Measurements from ENCODE around the gene OR2S2.
"Not testable (repeated sequence)": the region's sequence is repeated elsewhere in the genome, so short reads cannot be mapped to it uniquely, and the experiment has no call there.

OR2S2 gene

GRCh38 chr9:35920051-35920620 lies 37.8 kb downstream of the OR2S2 start:
- Histone ChIP-seq H3K4me1 (ENCODE audit: control insufficient read depth, insufficient read depth, low read length, poor library complexity, severe bottlenecking) (no peaks in the 10 kb centered on the region), H3K4me3 (ENCODE audit: insufficient read depth, low read depth, low read length, poor library complexity, severe bottlenecking) (no peak overlapping the region), H3K36me3 (ENCODE audit: control insufficient read depth, insufficient read depth, low read length) (no peaks in the 10 kb centered on the region), H3K9me3 (ENCODE audit: control insufficient read depth, low read length) (no peaks in the 10 kb centered on the region), H3K27ac (ENCODE audit: insufficient read depth, low read length, poor library complexity, severe bottlenecking) (no peak overlapping the region), H3K27me3 (replicated peaks; ENCODE audit: control insufficient read depth, insufficient read depth, low read length, poor library complexity, severe bottlenecking) (no peaks in the 10 kb centered on the region)
- DNase-seq: no peak

GRCh38 chr9:35919212-35920008 lies 38.5 kb downstream of the OR2S2 start:
- H3K27ac ChIP-seq (ENCODE audit: insufficient read depth, low read length, poor library complexity, severe bottlenecking): no peak overlapping the region

GRCh38 chr9:35918780-35919179 lies 39.2 kb downstream of the OR2S2 start:
- Histone ChIP-seq H3K27ac (ENCODE audit: insufficient read depth, low read length, poor library complexity, severe bottlenecking) (no peak overlapping the region), H3K4me1 (ENCODE audit: control insufficient read depth, insufficient read depth, low read length, poor library complexity, severe bottlenecking) (no peaks in the 10 kb centered on the region), H3K36me3 (ENCODE audit: control insufficient read depth, insufficient read depth, low read length) (no peaks in the 10 kb centered on the region), H3K4me3 (ENCODE audit: insufficient read depth, low read depth, low read length, poor library complexity, severe bottlenecking) (no peak overlapping the region), H3K27me3 (replicated peaks; ENCODE audit: control insufficient read depth, insufficient read depth, low read length, poor library complexity, severe bottlenecking) (no peaks in the 10 kb centered on the region), H3K9me3 (ENCODE audit: control insufficient read depth, low read length) (no peaks in the 10 kb centered on the region)
- DNase-seq: no peak

More at GRCh38 chr9:35919212-35920008, 38.5 kb downstream of the OR2S2 start:
- DNase-seq: no peak
- Histone ChIP-seq H3K4me3 (ENCODE audit: insufficient read depth, low read depth, low read length, poor library complexity, severe bottlenecking) (no peak overlapping the region), H3K9me3 (ENCODE audit: control insufficient read depth, low read length) (no peaks in the 10 kb centered on the region), H3K36me3 (ENCODE audit: control insufficient read depth, insufficient read depth, low read length) (no peaks in the 10 kb centered on the region), H3K4me1 (ENCODE audit: control insufficient read depth, insufficient read depth, low read length, poor library complexity, severe bottlenecking) (no peaks in the 10 kb centered on the region), H3K27me3 (replicated peaks; ENCODE audit: control insufficient read depth, insufficient read depth, low read length, poor library complexity, severe bottlenecking) (no peaks in the 10 kb centered on the region)

- Histone ChIP-seq H3K36me3 (ENCODE audit: control insufficient read depth, insufficient read depth, low read length) (no peaks in the 10 kb centered on the region), H3K27me3 (replicated peaks; ENCODE audit: control insufficient read depth, insufficient read depth, low read length, poor library complexity, severe bottlenecking) (no peaks in the 10 kb centered on the region), H3K9me3 (ENCODE audit: control insufficient read depth, low read length) (no peaks in the 10 kb centered on the region), H3K27ac (ENCODE audit: insufficient read depth, low read length, poor library complexity, severe bottlenecking) (no peak overlapping the region), H3K4me3 (ENCODE audit: insufficient read depth, low read depth, low read length, poor library complexity, severe bottlenecking) (no peak overlapping the region), H3K4me1 (ENCODE audit: control insufficient read depth, insufficient read depth, low read length, poor library complexity, severe bottlenecking) (no peaks in the 10 kb centered on the region)
- DNase-seq: no peak
Observed at GRCh38 chr9:35917261-35917660, 40.7 kb downstream of the OR2S2 start.

- Histone ChIP-seq H3K27ac (ENCODE audit: insufficient read depth, low read length, poor library complexity, severe bottlenecking) (no peak overlapping the region), H3K36me3 (ENCODE audit: control insufficient read depth, insufficient read depth, low read length) (no peaks in the 10 kb centered on the region), H3K4me3 (ENCODE audit: insufficient read depth, low read depth, low read length, poor library complexity, severe bottlenecking) (no peak overlapping the region), H3K9me3 (ENCODE audit: control insufficient read depth, low read length) (no peaks in the 10 kb centered on the region), H3K4me1 (ENCODE audit: control insufficient read depth, insufficient read depth, low read length, poor library complexity, severe bottlenecking) (peaks cover 9% of the 10 kb centered on the region), H3K27me3 (replicated peaks; ENCODE audit: control insufficient read depth, insufficient read depth, low read length, poor library complexity, severe bottlenecking) (no peaks in the 10 kb centered on the region)
- no peak for DNase-seq
Observed at GRCh38 chr9:35915681-35916294, 42.2 kb downstream of the OR2S2 start.

GRCh38 chr9:35914301-35914807 lies 43.6 kb downstream of the OR2S2 start:
- Histone ChIP-seq H3K4me1 (ENCODE audit: control insufficient read depth, insufficient read depth, low read length, poor library complexity, severe bottlenecking) (peaks cover 23% of the 10 kb centered on the region), H3K4me3 (ENCODE audit: insufficient read depth, low read depth, low read length, poor library complexity, severe bottlenecking) (no peak overlapping the region), H3K9me3 (ENCODE audit: control insufficient read depth, low read length) (no peaks in the 10 kb centered on the region), H3K27ac (ENCODE audit: insufficient read depth, low read length, poor library complexity, severe bottlenecking) (no peak overlapping the region), H3K36me3 (ENCODE audit: control insufficient read depth, insufficient read depth, low read length) (no peaks in the 10 kb centered on the region), H3K27me3 (replicated peaks; ENCODE audit: control insufficient read depth, insufficient read depth, low read length, poor library complexity, severe bottlenecking) (no peaks in the 10 kb centered on the region)
- DNase-seq: no peak

- peaks cover 32% of the 10 kb centered on the region for H3K4me1 ChIP-seq (ENCODE audit: control insufficient read depth, insufficient read depth, low read length, poor library complexity, severe bottlenecking)
- H3K4me3 ChIP-seq (ENCODE audit: insufficient read depth, low read depth, low read length, poor library complexity, severe bottlenecking); H3K9me3 ChIP-seq (ENCODE audit: control insufficient read depth, low read length); H3K27me3 ChIP-seq (replicated peaks; ENCODE audit: control insufficient read depth, insufficient read depth, low read length, poor library complexity, severe bottlenecking); DNase-seq; H3K27ac ChIP-seq (ENCODE audit: insufficient read depth, low read length, poor library complexity, severe bottlenecking); H3K36me3 ChIP-seq (ENCODE audit: control insufficient read depth, insufficient read depth, low read length): not testable (repeated sequence)
Observed at GRCh38 chr9:35913429-35913828, 44.5 kb downstream of the OR2S2 start.

GRCh38 chr9:35912791-35913400 lies 45.1 kb downstream of the OR2S2 start:
- Histone ChIP-seq H3K27ac (ENCODE audit: insufficient read depth, low read length, poor library complexity, severe bottlenecking) (no peak overlapping the region), H3K4me3 (ENCODE audit: insufficient read depth, low read depth, low read length, poor library complexity, severe bottlenecking) (no peak overlapping the region), H3K4me1 (ENCODE audit: control insufficient read depth, insufficient read depth, low read length, poor library complexity, severe bottlenecking) (peaks cover 37% of the 10 kb centered on the region), H3K9me3 (ENCODE audit: control insufficient read depth, low read length) (no peaks in the 10 kb centered on the region), H3K36me3 (ENCODE audit: control insufficient read depth, insufficient read depth, low read length) (no peaks in the 10 kb centered on the region), H3K27me3 (replicated peaks; ENCODE audit: control insufficient read depth, insufficient read depth, low read length, poor library complexity, severe bottlenecking) (no peaks in the 10 kb centered on the region)
- DNase-seq: no peak

- no peak overlapping the region for H3K4me3 ChIP-seq (ENCODE audit: insufficient read depth, low read depth, low read length, poor library complexity, severe bottlenecking)
- H3K27me3 ChIP-seq (replicated peaks; ENCODE audit: control insufficient read depth, insufficient read depth, low read length, poor library complexity, severe bottlenecking): no peaks in the 10 kb centered on the region
- H3K27ac ChIP-seq (ENCODE audit: insufficient read depth, low read length, poor library complexity, severe bottlenecking): no peak overlapping the region
- H3K9me3 ChIP-seq (ENCODE audit: control insufficient read depth, low read length): no peaks in the 10 kb centered on the region
- DNase-seq: no peak
- H3K36me3 ChIP-seq (ENCODE audit: control insufficient read depth, insufficient read depth, low read length): no peaks in the 10 kb centered on the region
- peaks cover 44% of the 10 kb centered on the region for H3K4me1 ChIP-seq (ENCODE audit: control insufficient read depth, insufficient read depth, low read length, poor library complexity, severe bottlenecking)
Observed at GRCh38 chr9:35911690-35912089, 46.3 kb downstream of the OR2S2 start.
